NOMO-1 (cell line): ENCODE data around the gene IDH3B.
"Not testable (repeated sequence)": the region's sequence is repeated elsewhere in the genome, so short reads cannot be mapped to it uniquely, and the experiment has no call there.

Experiments
- DNase-seq, 2 experiments: peaks; one replicate each; lab custom pipeline; 2025; ENCODE audit not compliant: unreplicated experiment in 2 of 2; lab: John Stamatoyannopoulos, UW

Gene IDH3B

DNA sequence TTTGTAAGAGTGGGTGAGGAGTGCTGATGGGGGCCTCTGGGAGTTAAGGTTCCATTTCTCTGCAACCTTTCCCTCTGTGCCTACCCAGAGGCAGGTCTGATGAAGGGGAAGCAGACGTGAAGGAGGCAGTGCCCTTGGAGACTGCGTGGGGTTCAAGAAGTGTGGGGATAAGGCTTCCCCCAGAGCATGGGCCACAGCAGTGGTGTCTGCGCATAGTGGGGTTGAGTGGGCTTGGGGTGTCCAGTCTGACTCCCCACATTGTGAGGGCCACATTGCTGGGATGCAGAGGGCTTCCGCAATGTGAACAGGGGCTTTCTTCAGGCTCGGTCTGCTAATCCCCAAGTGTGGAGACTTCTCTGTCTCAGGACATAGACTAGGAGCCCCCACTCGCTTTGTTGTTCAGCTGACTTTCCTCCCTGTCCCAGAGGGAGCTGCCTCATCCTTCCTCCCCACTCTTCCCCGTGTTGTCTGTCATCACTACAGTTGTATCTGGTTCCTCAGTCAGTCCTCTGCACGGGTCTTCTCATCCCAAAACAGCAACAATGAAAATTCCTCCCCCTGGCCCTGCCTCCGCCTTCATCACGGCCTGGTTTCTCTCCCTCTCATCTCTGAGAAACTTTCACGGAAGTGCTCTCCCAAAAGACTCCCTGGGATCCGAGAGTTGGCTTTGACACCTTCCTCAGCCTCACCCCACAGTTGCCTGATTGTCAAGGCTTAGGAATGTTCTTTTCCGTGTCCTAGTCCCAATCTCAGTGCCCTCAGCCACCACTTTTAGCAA, 31.4 kb upstream of the IDH3B start:
- no peak for DNase-seq

DNA sequence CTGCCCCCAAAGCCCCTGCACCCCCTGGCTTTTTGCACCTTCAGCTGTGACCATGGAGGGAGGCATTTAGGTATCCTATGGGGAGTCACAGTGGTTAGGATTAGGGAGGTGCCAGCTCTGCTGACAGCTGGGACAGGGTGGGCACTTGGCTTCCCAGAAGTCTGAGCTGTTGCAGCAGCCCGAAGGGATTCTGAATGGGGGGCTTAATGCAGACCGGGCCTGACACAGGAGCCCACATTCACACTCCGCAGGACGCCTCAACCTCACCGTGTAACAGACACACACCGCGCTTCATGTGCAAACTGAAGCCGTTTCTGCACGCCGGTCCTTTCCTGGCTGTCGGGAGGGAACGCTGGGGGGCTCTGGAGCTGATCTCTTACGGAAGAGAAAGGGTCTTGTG, 30.5 kb upstream of the IDH3B start:
- DNase-seq = no peak

DNA sequence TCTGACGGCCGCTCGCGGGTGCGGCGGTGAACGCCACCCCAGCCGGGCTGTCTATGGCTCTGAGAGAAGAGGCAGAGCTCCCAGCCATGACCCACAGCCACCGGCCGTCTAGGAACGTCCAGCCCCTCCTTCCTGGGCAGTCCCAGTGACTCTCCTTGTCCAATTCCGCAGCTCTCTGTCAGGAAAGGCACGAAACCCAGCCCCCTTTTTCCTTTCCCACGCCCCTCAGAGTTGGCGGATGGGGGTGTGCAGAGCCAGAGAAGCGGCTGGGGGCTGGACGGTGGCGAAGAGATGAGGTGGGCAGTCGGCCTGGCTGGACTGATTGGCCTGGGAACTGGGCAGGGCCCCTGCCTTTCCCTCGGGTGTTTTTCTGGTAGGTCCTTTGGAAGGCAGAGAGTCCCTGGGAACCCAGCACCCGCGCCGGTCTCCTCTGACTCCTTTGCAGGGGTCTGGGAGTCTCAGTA, 30.0 kb upstream of the IDH3B start:
- DNase-seq = no peak

DNA sequence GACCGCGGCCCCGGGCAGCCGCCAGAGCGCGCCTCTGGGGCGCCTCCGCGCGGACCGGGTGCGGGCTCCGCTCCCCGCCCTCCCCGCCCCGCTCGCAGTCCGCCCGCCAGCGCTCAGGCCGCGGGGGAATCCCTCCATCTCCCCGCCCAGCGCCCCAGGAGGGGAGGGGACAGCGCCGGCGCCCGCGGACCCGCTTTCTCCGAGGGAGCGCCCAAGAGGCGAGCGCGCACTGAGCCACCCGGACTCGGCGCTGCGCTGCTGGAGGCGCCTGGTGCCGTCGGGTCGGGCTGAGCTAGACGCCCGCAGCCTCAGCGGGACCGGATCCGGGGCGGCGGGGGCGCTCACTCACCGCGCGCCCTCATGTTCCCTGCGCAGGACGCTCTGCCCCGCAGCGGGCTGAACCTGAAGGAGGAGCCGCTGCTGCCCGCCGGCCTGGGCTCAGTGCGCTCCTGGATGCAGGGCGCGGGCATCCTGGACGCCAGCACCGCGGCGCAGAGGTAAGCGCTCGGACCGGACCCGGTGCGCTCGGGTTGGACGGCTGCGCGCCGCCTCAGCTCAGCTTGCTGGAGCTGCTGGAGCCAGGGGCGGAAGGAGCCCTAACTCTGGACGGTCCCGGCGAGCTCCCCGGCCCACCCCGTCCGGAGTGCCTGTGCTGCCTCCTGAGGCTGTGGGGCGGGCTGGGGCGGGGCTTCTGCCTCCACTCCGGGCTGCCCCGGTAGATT, 29.4 kb upstream of the IDH3B start:
- no peak for DNase-seq

DNA sequence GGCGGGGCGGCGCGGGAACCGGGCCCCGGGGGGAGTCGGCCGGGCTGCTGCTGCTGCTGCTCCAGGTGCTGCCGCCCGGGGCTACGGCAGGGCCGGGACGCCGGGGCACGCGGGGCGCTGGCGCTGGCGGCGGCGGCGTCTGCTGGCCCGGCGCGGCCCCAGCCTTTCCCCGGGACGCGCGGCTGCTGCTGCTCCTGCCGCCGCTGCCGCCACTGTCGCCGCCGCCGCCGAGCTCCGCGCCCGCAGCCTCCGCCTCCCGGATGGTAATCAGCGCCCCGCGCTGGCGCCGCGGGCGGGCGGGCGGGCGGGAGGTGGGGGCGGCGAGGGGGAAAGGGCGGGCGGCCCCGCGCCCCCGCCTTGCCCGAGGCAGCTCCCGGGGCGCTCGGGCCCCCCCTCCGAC, 28.9 kb upstream of the IDH3B start:
- no peak for DNase-seq

DNA sequence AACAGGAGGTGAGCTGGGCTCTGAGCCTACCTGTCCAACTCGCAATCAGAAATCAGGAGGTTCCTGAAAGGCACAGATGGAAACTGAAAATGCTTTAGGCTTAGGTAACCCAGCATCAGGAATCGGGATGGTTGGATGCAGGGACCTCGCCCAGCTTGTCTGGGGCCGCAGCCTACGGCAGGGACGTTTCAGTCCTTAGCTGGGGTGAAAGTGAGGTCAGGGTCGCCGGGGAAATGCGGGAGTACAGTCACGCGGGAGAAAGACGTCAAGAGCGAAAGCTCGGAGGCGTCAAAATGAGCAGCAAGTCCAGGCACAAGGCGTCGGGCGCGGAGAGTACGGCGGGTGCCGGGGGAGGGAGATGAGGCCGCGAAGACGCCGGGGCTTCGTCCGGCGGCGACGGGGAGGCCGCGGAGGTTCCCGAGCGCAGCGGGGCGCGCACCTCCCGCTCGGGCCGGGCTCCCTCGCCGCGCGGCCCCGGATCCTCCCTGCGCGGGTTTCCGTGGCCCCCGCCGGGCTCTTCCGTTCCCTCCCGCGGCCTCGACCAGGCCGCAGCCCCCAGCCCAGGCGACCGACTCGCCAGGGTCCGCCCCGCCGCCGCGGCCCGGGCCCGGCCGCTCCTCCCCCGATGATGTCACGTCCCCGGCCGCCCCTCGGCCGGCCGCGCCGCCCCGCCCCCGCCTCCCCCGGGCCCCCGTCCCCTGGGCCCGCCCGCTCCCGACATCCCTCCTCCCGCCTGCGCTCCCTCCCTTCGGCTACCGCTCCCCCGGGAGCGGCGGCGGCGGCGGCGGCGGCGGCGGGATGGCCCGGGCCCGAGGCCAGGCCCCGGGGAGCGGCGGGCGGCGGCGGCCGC, 28.2 kb upstream of the IDH3B start, which contains the start of gene EBF4:
Gene EBF4, plus strand, starts transcription at position 745 of the 850 bp plus-strand sequence. CDS start 866 bp downstream, outside the sequence.
- DNase-seq = no peak

DNA sequence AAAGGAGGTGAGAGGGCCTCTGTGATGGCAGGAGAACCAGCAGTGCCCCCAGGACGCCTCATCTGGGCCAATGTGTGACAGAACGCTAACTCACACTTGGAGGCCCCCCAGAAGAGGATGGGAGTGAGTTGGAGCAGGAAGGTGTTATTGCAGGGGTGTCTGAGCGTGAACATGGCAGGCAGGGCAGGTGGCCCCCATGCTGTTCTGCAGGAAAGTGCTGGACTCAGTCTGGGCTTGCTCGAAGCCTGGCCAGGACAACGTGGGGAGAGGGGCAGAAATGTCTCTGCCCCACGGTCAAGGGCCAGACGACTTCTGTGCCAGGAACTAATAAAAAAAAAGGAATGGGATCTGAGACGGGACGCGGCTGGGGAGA, 27.6 kb upstream of the IDH3B start:
- DNase-seq = no peak

DNA sequence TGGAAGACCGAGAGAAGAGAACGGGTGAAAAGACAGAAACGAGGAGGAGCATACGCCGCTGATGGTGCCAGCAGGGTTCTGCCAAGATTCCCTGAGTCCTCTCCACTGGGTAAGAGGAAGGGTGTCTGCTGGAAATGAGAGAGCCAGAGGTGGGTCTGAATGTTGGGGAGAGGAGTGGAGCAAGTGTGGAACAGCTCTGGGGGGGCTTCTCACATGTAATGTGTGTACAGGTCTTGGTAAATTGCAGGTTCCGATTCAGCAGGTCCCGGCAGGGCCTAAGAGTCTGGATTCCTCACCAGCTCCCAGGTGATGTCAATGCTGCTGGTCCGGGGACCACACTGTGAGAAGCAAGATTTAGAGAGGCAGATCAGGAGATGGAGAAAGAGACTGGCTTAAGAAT, 27.1 kb upstream of the IDH3B start:
- no peak for DNase-seq

DNA sequence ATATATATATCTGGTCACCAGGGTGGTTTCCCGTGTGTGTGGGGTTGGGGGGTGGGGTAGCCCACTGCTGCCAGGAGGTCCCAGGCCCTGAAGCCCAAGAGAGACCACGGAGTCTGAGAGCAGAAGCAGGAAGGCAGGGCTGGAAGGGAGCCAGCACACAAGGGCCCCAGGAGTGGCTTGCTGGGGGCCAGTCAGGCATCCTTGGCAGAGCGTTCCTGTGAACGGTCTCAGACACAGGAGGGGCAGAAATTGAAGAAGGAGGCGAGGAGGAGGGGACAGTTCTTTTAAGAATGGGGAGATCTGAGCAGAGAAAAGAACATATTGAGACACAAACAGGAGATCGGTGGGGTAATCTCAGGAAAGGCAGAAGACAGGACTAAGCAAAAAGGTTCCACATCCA, 26.7 kb upstream of the IDH3B start:
- DNase-seq = no peak

DNA sequence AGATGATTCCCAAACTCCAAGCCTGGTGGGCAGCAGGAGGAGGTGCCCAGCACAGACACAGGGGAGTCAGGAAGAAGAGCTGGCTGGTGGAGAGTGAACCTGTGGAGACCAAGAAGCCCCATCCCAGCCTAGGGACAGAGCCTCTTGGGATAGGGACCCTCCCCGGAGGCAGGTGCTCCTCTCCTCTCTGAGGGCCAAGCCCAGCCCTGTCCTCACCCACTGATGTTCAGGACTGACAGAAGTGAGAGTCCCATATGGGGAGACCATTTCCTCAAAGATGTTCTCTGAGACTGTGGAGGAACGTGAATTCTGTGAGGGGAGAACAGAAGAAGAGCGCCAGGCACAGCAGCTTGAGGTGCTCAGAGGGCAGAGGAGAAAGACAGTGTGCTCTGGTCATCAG, 26.2 kb upstream of the IDH3B start:
- DNase-seq = no peak

DNA sequence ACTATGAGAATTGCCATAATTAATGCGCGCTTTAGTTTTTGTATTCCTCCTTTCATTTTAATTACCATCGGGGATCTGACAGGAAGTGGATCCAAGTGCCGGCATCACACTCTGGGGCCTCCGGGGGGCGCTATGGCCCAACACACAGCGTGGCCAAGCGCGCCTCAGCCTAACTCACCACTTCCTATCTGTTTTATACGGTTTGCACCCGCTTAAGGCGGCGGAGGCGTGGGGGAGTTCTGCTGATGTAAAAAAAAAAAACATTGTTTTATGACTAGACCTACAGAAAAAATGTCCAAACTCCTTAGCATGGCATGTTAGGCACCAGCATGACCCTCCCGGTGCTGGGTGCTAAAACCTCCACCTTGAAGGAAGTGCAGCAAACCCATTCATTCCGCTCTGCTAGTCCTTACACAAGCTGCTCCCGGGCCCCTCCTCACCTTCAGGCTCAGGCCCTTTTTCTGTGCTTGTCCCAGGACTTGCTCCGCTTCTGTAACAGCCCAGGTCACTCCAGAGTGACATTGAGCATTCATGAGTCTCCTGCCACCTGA, 24.1 kb upstream of the IDH3B start:
- DNase-seq = peak; percentile 80 to 85

DNA sequence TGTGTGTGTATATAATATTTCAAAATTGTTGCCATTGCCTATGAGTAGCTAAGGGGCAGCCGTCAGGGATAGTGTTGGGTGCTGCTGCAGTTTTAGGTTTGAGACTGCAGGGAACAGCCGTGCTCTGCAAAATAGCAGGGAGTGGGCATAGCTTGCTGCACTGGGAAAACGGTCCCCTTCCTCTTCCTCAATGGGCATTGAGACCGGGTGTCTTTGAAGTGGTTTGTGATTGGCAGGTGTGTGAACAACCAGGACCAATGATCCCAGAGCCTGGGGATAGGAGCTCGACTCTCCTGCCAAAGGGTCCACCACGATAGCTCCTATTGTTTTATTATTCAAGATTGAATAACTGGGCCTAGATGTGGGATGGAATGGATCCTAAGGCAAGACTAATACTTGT, 23.5 kb upstream of the IDH3B start:
- DNase-seq = no peak

DNA sequence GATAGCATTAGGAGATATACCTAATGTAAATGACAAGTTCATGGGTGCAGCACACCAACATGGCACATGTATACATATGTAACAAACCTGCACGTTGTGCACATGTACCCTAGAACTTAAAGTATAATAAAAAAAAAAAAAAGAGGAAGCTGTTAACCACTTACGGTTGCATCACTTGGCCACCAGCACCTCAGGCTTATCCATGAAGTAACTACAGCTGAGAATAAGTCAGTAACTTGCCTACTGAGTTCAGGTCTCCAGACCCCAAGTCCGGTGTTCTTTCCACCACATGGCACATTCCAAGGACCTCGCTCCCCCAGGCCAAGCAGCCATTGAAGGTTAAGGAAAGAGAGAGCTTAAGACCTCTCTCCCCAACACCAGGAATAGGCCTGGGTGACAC, 20.8 kb upstream of the IDH3B start:
- peak; percentile 76 to 87 for DNase-seq

DNA sequence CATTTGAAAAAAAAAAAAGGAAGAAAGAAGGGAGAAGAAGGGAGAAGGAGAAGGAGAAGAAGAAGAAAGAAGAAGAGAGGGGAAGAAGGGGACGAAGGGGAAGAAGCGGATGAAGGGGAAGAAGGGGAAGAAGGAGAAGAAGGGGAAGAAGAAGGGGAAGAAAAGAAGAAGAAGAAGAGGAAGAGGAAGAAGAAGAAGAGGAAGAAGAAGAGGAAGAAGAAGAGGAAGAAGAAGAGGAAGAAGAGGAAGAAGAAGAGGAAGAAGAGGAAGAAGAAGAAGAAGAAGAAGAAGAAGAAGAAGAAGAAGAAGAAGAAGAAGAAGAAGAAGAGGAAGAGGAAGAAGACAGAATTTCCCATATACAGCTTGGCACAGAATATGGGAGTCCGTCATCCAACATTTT, 18.0 kb upstream of the IDH3B start:
- not testable (repeated sequence) for DNase-seq

DNA sequence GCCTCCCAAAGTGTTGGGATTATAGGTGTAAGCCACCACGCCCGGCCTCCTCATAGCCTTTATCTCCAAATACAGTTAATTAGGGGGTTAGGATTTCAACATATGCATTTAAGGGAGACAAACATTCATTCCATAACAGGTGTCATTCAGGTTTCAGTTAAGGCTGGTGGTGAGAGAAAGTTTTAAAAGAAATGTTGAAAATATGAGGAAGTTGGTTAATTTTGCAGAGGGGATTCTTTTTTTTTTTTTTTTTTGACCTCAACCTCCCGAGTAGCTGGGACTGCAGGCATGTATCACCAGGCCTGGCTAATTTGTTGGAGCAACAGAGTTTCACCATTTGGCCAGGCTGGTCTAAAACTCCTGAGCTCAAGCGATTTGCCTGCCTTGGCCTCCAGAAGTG, 16.0 kb upstream of the IDH3B start:
- peak in 1 of 2 experiments; percentile 16 for DNase-seq

DNA sequence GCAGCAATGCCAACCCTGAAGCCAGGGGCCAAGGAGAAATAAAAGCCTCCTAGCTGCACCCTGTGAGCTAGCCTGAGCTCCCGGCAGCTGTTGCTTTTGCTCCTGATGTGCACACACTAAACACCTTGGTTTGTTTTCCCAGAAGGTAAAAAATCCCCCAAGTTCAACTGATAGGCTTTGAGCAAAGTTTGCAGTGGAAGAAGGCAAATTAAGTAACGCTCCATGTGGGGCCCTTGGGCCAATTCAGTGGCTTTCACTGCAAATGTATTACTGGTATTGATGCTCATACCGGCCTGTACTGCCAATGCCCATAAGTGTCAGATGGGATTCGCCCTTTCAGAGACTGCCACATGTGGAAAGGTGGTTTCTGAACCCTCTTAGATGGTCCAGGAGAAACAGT, 9.4 kb upstream of the IDH3B start:
- no peak for DNase-seq

DNA sequence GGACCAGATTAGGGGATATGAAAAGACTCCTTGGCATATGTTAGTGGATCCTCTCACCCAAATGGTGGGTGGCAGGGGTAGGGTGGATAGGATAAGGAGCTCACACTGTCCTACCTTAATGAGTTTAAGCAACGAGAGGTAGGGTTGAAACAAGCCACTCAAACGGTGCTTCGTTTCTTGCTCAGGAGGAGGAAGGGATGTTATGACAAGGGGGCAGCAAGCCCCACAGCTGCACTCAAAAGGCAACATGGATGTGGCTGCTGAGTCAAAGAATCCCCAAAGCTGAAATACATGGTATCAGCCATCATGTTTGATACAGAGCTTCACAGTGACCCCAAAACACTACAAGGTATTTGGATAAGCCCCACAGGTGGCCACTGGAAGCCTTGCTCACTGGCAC, 8.4 kb upstream of the IDH3B start:
- no peak for DNase-seq

DNA sequence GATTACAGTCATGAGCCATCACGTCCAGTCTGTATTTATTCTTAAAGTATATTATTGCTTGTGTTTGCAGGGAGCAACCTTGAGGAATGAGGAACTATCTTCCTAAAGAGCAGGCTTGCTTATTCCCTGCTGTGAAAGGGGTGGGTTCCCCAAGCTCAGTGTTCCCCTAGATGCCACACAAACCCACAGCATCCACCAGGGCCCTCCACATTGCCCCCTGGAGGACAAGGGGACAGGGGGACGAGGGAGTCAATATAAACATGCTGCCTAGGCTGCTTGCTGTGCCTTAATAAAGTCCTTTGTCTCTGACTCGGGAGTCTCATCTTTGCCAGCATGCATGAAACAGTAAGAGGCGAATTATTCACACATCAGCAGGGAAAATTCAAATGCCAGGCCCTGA, 8.0 kb upstream of the IDH3B start:
- no peak for DNase-seq

DNA sequence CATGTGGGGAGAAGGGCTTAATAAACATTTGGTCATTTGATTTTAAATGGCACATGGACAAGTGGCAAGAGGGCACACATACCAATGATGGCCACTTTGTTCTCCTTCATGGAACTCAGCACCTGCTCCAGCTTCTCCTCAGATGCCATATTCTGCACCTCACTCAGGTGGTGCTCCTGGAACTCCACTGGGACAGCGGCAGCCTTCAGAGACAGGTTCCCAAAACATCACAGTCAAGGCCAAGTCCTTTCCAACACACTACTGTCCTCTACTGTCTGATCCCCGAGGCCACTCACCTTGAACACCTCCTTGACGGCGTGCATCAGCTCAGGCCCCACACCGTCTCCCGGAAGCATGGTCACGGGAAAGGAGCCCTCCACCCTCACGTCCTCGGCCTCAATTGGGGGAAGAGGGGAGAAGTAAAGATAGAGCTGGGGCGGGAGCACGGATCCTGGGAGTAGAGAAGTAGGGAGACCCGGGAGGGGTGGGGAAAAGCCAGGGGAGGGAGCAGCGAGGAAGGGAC, 591 bp downstream of the IDH3B start:
- DNase-seq = no peak

DNA sequence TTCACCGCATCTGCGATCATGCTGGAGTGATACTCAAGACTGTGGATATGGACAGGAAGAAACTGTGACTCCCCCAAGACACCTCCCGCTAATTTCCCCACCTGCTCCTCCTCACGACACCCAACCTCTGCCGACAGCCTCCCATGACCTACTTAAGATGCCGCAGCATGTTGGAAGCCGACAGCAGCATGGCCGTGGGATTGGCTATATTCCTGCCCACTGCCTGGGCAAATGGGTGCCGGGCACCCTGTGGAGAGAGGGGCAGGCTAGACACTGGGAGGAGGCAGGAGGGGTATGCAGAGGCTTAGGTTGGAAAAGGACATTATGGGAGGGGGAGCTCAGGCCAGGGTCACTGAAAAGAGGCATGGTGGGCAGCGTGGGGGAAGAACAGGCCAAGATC, 4.5 kb downstream of the IDH3B start:
- DNase-seq = no peak
